Activated CD8-positive, alpha-beta memory T cell treated with anti-CD3 and anti-CD28 coated beads for 24 hours (primary cell): Measurements from ENCODE around the gene SMIM8.
"Not testable (repeated sequence)": the region's sequence is repeated elsewhere in the genome, so short reads cannot be mapped to it uniquely, and the experiment has no call there.

Experiments used
- DNase-seq: peaks from one replicate; pipeline ENCODE4 v3.0.0-alpha.2; 2020

SMIM8 gene

GRCh38 chr6:87322304-87323212 lies at the start of gene SMIM8:
Gene SMIM8 (plus strand): TSS chr6:87322588. CDS start chr6:87337032, 14,444 bp downstream.
- DNase-seq: peak; percentile 94

GRCh38 chr6:87274660-87275274 lies 47.6 kb upstream of the SMIM8 start:
- DNase-seq: no peak

GRCh38 chr6:87276624-87277023 lies 45.8 kb upstream of the SMIM8 start:
- no peak for DNase-seq

- no peak for DNase-seq
These were observed 45.3 kb upstream of the SMIM8 start for GRCh38 chr6:87277123-87277522.

- no peak for DNase-seq
These were observed 43.2 kb upstream of the SMIM8 start for GRCh38 chr6:87279196-87279595.

- no peak for DNase-seq
These were observed 41.0 kb upstream of the SMIM8 start for GRCh38 chr6:87281426-87281825.

GRCh38 chr6:87282743-87283142 lies 39.6 kb upstream of the SMIM8 start:
- no peak for DNase-seq

GRCh38 chr6:87283461-87283860 lies 38.9 kb upstream of the SMIM8 start:
- no peak for DNase-seq

GRCh38 chr6:87287251-87287650 lies 35.1 kb upstream of the SMIM8 start:
- DNase-seq: no peak

- no peak for DNase-seq
These were observed 32.8 kb upstream of the SMIM8 start for GRCh38 chr6:87289571-87289970.

- DNase-seq: no peak
These were observed 30.5 kb upstream of the SMIM8 start for GRCh38 chr6:87291883-87292282.

- no peak for DNase-seq
These were observed 28.9 kb upstream of the SMIM8 start for GRCh38 chr6:87293526-87293925.

- no peak for DNase-seq
These were observed 25.3 kb upstream of the SMIM8 start for GRCh38 chr6:87297119-87297518.

GRCh38 chr6:87301277-87301676 lies 21.1 kb upstream of the SMIM8 start:
- not testable (repeated sequence) for DNase-seq

- no peak for DNase-seq
These were observed 13.4 kb upstream of the SMIM8 start for GRCh38 chr6:87308970-87309369.

- DNase-seq: no peak
These were observed 9.5 kb upstream of the SMIM8 start for GRCh38 chr6:87312860-87313259.

GRCh38 chr6:87315071-87315470 lies 7.3 kb upstream of the SMIM8 start:
- no peak for DNase-seq

GRCh38 chr6:87319271-87319987 lies 3.0 kb upstream of the SMIM8 start:
- DNase-seq: no peak

- DNase-seq: not testable (repeated sequence)
These were observed 1.5 kb downstream of the SMIM8 start for GRCh38 chr6:87323880-87324279.

- no peak for DNase-seq
These were observed 8.6 kb downstream of the SMIM8 start for GRCh38 chr6:87330961-87331360.

- no peak for DNase-seq
These were observed 10.6 kb downstream of the SMIM8 start for GRCh38 chr6:87333033-87333432.

GRCh38 chr6:87333591-87334181 lies 11.3 kb downstream of the SMIM8 start:
- DNase-seq: no peak

GRCh38 chr6:87334683-87335082 lies 12.3 kb downstream of the SMIM8 start:
- DNase-seq: no peak
